ENCODE data around the gene IFRD2.
"Not testable (repeated sequence)": the region's sequence is repeated elsewhere in the genome, so short reads cannot be mapped to it uniquely, and the experiment has no call there.

The IFRD2 gene

GRCh38 chr3:50290161-50290641 lies 2.0 kb downstream of the IFRD2 start:
- H3K27me3 ChIP-seq: no peaks in the 10 kb centered on the region
- DNase-seq: no peak
- no peaks in the 10 kb centered on the region for H3K4me1 ChIP-seq
- no peak overlapping the region for H3K4me3 ChIP-seq (ENCODE audit: low read depth, low read length)
- no peak for TF ChIP-seq CTCF (IDR thresholded peaks at IDR 0.05; ENCODE audit: low read depth, low read length)
- peaks cover 27% of the 10 kb centered on the region for H3K36me3 ChIP-seq
- H3K9me3 ChIP-seq: no peaks in the 10 kb centered on the region

- H3K36me3 ChIP-seq: peaks cover 27% of the 10 kb centered on the region
- H3K4me3 ChIP-seq (ENCODE audit: low read depth, low read length): no peak overlapping the region
- H3K9me3 ChIP-seq: no peaks in the 10 kb centered on the region
- H3K27me3 ChIP-seq: no peaks in the 10 kb centered on the region
- no peak for DNase-seq
- TF ChIP-seq CTCF (IDR thresholded peaks at IDR 0.05; ENCODE audit: low read depth, low read length): no peak
- no peaks in the 10 kb centered on the region for H3K4me1 ChIP-seq
These were observed 3.1 kb downstream of the IFRD2 start for GRCh38 chr3:50289130-50289529.

- Histone ChIP-seq H3K4me1 (no peaks in the 10 kb centered on the region), H3K36me3 (peaks cover 27% of the 10 kb centered on the region), H3K4me3 (ENCODE audit: low read depth, low read length) (no peak overlapping the region), H3K9me3 (no peaks in the 10 kb centered on the region), H3K27me3 (no peaks in the 10 kb centered on the region)
- no peak for TF ChIP-seq CTCF (IDR thresholded peaks at IDR 0.05; ENCODE audit: low read depth, low read length)
- DNase-seq: no peak
These were observed 3.7 kb downstream of the IFRD2 start for GRCh38 chr3:50288387-50289007.

GRCh38 chr3:50287262-50287661 lies 5.0 kb downstream of the IFRD2 start:
- no peak for TF ChIP-seq CTCF (IDR thresholded peaks at IDR 0.05; ENCODE audit: low read depth, low read length)
- H3K27me3 ChIP-seq: no peaks in the 10 kb centered on the region
- H3K9me3 ChIP-seq: no peaks in the 10 kb centered on the region
- no peak for DNase-seq
- no peak overlapping the region for H3K4me3 ChIP-seq (ENCODE audit: low read depth, low read length)
- H3K36me3 ChIP-seq: peaks cover 27% of the 10 kb centered on the region
- no peaks in the 10 kb centered on the region for H3K4me1 ChIP-seq

- DNase-seq: no peak
- Histone ChIP-seq H3K4me1 (no peaks in the 10 kb centered on the region), H3K27me3 (no peaks in the 10 kb centered on the region), H3K9me3 (no peaks in the 10 kb centered on the region), H3K4me3 (ENCODE audit: low read depth, low read length) (no peak overlapping the region), H3K36me3 (peaks cover 27% of the 10 kb centered on the region)
- no peak for TF ChIP-seq CTCF (IDR thresholded peaks at IDR 0.05; ENCODE audit: low read depth, low read length)
These were observed 5.7 kb downstream of the IFRD2 start for GRCh38 chr3:50286322-50287227.

GRCh38 chr3:50284121-50284520 lies 8.1 kb downstream of the IFRD2 start:
- not testable (repeated sequence) for H3K4me3 ChIP-seq (ENCODE audit: low read depth, low read length); DNase-seq; H3K27me3 ChIP-seq; H3K4me1 ChIP-seq; H3K9me3 ChIP-seq
- H3K36me3 ChIP-seq: peaks cover 14% of the 10 kb centered on the region
